SH-SY5Y (cell line): ENCODE measurements around the gene NMB.

Experiments
- GATA2 ChIP-seq: IDR thresholded peaks from 2 replicates; pipeline ENCODE4 v1.6.1; 2011; ENCODE audit warnings: mild to moderate bottlenecking, low read depth, low read length
- GATA3 ChIP-seq: IDR thresholded peaks from 2 replicates; pipeline ENCODE4 v1.6.1; 2011; ENCODE audit warnings: low read depth, mild to moderate bottlenecking, low read length, moderate library complexity

The NMB gene, protein sequence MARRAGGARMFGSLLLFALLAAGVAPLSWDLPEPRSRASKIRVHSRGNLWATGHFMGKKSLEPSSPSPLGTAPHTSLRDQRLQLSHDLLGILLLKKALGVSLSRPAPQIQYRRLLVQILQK

DNA sequence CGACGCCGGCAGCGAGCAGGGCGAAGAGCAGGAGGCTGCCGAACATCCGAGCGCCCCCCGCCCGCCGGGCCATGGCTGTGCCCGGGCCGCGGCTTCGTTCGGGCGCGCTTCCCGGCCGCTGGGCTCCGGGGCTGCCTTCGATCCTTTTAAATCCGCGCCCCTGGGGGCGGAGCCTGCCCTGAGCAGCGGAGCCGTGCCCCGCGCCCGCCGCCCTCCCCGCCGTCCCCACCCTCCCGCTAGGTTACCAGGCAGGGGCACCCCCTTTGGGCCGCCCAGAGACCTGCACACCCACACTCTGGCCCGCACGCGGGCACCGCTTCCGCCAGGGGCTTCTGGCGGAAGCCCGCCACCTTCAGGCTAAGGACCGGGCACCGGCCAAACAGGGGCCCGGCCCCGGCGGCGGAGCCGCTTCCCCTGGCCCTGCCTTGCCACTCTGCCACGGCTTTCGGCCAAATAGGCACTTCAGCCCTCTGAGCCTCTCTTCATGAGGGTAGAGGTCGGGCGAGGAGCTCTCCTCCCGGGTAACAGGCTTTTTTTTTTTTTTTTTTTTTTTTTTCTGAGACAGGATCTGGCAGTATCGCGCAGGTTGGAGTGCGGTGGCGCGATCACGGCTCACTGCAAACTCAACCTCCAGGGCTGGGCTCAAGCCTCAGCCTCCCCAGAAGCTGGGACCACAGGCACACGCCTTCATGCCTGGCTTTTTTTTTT, at the start of gene NMB:
TSS of gene NMB (minus strand) at position 120 of the 708 bp plus-strand sequence. CDS start at position 73, 47 bp downstream.
- TF ChIP-seq GATA3: no peak
- no peak for TF ChIP-seq GATA2

DNA sequence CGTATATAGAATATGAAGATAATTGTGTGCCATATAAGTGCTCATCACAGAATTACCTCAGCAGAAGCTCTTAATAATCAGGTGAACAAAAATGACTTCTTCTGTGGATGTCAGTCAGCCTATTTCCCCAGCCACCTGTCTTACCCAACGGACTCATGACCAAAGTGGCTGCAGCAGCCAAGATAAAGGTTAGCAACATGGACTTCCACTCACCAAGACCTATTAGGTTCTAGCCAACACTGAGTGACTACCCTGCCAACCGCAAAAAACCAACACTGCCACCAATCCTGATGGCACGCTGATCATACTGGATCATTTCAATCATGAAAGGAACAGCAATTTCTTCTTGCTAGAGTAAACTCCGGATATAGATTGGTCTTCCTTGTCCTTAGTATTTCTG, 45.8 kb upstream of the NMB start:
- TF ChIP-seq GATA2 (no peak), GATA3 (no peak)

DNA sequence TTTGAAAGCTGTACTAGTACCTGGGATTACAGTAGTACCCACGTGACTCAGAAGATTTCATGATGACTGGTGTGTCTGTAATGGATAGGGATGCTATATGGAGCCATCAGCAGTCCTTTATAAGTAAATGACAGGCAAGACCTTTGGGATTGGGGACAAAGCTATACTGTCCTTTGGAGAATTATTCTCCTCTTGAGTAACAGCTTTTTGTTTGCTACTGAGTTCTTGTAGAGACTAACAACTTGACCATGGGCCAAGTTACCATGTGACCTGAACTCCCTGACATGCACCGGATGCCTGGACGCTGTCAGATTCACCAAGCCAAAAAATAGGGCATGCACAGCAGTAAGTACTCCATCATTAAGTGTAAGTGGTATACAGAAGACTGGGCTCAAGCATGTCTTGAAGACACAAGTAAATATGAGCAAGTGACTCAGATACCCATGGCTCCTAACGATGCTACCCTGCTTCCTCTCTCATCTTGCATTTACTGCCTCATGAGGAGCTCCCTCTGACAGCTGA, 45.0 kb upstream of the NMB start:
- TF ChIP-seq GATA3 (no peak), GATA2 (no peak)

- TF ChIP-seq GATA2 (no peak), GATA3 (no peak)
These were observed 41.7 kb upstream of the NMB start for GRCh38 chr15:84699538-84700191.

DNA sequence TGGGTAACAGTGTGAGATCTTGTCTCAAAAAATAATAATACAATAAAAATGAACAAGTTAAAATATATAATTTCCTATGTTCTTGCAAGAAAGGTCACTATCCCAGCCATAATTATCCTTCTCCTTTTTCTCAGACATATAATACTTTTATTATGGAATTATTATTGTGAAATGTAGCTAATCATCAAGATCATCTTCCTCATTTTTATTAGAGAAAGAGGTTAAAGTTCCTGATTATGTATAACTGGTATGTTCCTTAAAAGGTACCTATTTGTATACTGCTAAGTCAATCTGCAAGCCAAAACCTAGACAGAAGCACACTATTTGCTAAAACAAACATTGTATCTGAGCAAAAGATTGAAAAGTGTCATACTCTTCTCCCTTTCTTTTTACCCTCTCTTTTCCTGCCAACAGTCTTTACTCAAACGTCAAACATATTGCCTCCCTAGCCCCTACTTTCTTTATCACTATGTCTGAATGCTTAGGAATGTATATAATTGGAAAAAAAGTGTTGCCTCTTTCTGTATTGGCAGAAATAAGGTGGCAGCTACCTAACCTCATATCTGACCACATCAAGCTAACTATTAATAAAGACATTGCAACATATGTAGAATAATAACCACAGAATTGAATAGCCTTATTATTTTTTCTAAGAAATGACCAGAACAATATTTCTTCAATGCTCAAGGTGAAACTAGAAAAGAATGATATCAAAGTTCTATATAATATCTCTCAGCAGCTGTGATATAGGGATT, 39.4 kb upstream of the NMB start:
- no peak for TF ChIP-seq GATA3
- no peak for TF ChIP-seq GATA2

DNA sequence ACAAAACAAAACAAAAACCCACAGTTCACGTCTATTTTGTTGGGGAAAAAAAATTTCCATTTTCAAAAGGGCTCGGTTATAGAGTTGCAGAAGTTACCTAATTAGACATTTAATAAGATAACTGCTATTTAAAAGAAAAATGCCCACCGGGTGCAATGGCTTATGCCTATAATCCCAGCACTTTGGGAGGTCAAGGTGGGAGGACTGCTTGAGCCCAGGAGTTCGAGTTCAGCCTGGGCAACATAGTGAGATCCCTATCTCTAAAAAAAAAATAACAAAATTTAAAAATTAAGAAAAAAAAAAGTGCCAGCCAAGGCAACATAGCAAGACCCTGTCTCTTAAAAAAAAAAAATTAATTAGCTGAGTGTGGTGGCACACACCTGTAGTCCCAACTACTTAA, 38.8 kb upstream of the NMB start:
- no peak for TF ChIP-seq GATA2
- no peak for TF ChIP-seq GATA3

GRCh38 chr15:84690342-84690741, 32.3 kb upstream of the NMB start:
- TF ChIP-seq GATA2 (no peak), GATA3 (no peak)

- no peak for TF ChIP-seq GATA2
- TF ChIP-seq GATA3: no peak
These were observed 31.9 kb upstream of the NMB start for GRCh38 chr15:84689858-84690257.

DNA sequence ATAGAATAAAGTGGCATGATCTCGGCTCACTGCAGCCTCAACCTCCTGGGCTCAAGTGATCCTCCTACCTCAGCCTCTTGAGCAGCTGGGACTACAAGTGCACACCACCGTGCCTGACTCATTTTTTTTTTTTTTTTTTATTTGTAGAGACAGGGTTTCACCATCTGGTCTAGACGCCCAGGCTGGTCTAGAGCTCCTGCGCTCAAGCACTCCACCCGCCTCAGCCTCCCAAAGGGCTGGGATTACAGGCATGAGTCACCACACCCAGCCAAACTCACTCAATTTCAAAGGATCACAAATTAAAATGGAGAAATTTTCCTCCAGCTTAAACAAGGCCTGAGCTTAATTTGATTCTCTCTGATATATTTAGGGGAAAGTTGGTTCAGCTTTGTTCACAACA, 27.3 kb upstream of the NMB start:
- TF ChIP-seq GATA2: no peak
- TF ChIP-seq GATA3: no peak

DNA sequence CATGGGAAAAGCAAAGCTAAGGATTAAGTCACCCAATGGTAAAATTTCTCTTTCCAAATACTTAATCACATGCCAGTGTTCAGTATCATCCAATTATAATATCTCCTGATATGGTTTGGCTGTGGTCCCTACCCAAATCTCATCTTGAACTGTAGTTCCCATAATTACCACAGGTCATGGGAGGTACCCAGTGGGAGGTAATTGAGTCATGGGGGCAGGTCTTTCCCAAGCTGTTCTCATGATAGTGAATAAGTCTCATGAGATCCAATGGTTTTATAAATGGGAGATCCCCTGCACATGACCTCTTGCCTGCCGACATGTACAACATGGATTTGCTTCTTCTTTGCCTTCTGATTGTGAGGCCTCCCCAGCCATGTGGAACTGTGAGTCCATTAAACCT, 26.1 kb upstream of the NMB start:
- TF ChIP-seq GATA2: no peak
- TF ChIP-seq GATA3: no peak

DNA sequence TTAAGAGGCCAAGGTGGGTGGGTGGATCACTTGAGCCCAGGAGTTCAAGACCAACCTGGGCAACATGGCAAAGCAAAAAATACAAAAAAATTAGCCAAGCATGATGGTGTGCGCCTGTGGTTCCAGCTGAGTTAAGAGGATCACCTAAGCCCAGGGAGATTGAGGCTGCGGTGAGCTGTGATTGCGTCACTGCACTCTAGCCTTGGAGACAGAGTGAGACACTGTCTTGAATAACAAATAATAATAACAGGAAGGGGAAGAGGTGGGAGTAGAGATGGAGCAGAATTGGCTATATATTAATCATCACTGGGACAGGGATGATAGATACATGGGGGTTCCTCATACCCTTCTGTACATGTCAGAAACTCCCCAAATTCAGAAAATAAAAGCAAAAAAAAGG, 23.8 kb upstream of the NMB start:
- TF ChIP-seq GATA3: no peak
- no peak for TF ChIP-seq GATA2

DNA sequence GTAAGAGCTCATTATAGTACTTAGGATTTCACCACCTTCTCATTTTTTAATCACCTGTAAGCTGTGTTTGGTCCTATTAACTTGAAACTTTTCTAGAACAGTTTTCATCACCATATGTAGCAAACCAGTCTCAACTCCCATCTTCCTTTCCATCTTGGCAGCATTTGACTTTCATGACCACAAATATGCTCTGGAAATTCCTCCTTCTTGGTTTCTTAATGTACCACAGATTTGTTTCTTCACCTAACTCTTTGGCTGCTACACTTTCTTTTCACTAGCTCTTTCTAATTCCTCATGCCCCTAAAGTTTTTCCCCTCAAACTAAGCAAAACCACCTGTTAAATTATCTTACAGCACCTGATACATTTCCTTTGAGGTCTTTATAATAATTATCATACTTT, 13.2 kb upstream of the NMB start:
- no peak for TF ChIP-seq GATA2
- no peak for TF ChIP-seq GATA3

- TF ChIP-seq GATA2: no peak
These were observed 11.7 kb upstream of the NMB start for GRCh38 chr15:84669726-84670125.

DNA sequence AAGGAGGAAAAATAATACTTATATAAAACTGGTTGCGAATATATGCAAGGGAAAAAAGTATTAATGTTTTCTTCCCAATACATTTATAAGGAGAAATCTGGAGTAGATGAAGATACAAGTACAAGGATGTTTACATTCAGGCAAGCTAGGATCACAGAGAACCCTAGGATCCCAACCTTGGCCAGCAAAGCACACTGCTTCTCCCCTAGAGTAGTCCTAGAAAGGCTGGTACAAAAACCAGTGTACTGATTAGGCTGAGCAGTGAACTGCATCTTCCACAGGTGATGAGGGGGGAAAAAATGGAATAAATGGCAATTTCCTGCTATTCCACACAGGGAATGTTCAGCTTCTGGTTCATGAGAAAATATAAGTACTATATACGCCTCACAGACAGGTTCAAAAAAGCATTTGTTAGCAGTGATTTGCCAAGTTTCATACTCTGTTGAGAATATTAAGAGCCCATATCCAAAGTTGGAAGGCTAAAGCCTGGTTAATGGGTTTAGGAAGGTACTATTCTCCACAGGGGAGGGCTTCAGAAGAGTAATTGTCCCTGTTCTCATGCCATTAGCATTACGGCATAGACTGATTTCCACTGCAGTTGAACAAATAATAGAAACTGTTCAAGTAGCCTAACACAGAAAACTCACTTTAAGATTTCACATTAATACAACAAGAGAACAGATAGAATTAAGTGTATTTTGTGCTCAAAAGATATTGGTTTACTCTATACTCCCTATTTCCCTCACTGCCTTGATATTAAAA, 10.4 kb upstream of the NMB start:
- TF ChIP-seq GATA2 (no peak), GATA3 (no peak)

DNA sequence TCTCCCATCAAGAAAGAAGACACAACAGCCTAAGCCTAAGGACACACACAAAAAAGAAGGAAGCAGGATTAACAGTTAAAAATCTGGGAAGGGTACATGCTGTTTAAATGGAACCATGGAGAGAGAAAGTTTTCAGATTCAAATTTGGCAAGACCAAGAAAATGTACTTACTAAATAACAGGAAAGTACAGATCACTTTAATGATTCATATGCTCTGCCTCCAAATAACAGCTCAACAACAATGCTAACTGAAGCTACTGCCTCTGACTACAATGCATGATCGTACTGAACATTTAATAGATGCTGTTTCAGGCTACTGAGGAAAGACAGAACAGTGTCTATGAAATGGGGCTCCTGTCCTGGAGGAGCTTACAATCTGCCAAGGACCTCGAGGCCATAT, 8.4 kb upstream of the NMB start:
- TF ChIP-seq GATA2: no peak
- no peak for TF ChIP-seq GATA3
